Measurements from ENCODE around the gene ZNF169.

GRCh38 chr9:94256007-94256406, 3.1 kb upstream of the ZNF169 start:
- TF ChIP-seq CTCF (IDR thresholded peaks at IDR 0.05; ENCODE audit: poor library complexity, severe bottlenecking) (no peak), EZH2 (IDR thresholded peaks at IDR 0.05; ENCODE audit: borderline replicate concordance, insufficient read depth, low read length, poor library complexity, severe bottlenecking) (no peak), RAD21 (conservative IDR thresholded peaks at IDR 0.05) (no peak), TAF1 (IDR thresholded peaks at IDR 0.05; ENCODE audit: low read depth) (no peak), EP300 (conservative IDR thresholded peaks at IDR 0.05; ENCODE audit: poor library complexity, severe bottlenecking) (no peak), POLR2AphosphoS5 (IDR thresholded peaks at IDR 0.05) (no peak)

Data from neural cell (in vitro differentiated cells).